T47D (cell line): ENCODE measurements around the gene GPR21.

ENCODE experiments used
- DNase-seq, 2 experiments: peaks; one replicate each; pipeline versions ENCODE4 v3.0.0 to v3.0.0-alpha.2; 2011 to 2012; ENCODE audit warnings: low read depth in 1 of 2, low spot score in 1 of 2
- JUND ChIP-seq: IDR thresholded peaks from 2 replicates; pipeline ENCODE4 v1.6.1; 2012; ENCODE audit warnings: low read depth
- in situ Hi-C: cut with HindIII; loops from 2 replicates; pipeline ENCODE4 v1.10.0; 2016; ENCODE audit warnings: low sequenced_read_pairs, low pct_unique_long_range_greater_than_20kb

The GPR21 gene

DNA sequence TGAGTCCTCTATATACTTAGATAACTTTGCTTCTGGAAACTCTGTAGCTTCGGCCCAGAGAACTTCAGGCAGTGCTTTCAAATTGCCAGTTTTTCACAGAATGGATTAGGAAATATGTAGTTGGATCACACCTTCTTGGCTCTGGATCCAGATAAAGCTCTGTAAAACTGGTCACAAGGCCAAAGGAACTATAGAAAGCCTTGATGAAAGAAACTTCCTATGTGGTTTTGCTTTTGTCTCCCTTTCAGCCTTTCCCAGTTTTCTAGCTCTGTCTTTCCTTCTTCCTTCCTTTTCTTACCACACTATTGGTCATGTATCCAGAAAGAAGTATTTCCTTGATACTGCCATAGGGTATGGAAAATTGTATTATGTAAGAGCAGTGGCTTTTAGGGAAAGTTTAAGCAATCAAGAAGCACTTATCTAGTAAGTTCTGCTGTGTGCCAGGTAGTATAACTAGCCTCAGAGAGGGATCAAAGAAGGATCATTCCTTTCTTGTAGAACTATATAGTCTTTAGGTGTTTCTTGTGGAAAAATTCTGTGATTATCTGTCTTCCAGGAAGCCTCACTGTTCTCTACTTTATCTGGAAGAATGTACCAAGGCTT is 6.3 kb downstream of the GPR21 start:
- no peak for DNase-seq
- in situ Hi-C loops: no loop called here
- no peak for TF ChIP-seq JUND

DNA sequence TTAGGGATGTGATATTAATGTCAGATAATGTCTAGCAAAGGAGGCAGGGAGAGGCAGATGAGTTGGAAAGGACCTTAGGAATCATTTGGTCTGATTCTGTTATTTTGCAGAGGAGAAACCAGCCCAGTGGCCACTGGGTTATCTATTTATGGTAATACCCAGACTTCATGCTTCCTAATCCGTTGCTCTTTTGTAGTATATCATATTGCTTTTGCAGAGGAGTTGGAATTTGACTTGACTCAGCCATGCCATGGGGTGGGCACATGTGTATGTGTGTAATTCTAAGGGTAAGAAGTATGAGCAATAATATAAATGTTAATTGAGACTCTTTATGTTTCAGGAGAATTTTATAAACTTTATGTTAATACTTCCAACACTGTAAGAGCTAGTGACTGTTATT is 7.3 kb downstream of the GPR21 start:
- in situ Hi-C loops: no loop called here
- TF ChIP-seq JUND: no peak
- no peak for DNase-seq

DNA sequence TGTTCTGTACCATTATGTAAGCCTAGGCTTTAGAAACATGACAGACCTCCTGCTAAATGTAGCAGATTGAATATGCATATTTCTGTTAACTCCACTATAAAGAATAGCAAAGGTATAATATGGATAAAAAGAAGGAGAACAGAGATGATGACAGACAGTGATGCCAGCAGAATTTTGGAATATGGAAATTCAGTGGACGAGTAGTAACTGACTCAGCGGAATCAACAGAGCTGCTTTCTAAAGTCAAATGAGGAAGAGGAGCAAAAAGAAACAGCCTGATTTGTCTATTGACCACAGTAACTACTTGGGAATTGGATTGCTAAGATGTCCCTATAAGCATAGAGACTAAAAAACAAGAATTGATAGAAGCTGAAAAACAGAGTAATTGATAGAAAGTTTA is 8.0 kb downstream of the GPR21 start:
- DNase-seq: no peak
- TF ChIP-seq JUND: no peak
- in situ Hi-C loops: no loop called here

DNA sequence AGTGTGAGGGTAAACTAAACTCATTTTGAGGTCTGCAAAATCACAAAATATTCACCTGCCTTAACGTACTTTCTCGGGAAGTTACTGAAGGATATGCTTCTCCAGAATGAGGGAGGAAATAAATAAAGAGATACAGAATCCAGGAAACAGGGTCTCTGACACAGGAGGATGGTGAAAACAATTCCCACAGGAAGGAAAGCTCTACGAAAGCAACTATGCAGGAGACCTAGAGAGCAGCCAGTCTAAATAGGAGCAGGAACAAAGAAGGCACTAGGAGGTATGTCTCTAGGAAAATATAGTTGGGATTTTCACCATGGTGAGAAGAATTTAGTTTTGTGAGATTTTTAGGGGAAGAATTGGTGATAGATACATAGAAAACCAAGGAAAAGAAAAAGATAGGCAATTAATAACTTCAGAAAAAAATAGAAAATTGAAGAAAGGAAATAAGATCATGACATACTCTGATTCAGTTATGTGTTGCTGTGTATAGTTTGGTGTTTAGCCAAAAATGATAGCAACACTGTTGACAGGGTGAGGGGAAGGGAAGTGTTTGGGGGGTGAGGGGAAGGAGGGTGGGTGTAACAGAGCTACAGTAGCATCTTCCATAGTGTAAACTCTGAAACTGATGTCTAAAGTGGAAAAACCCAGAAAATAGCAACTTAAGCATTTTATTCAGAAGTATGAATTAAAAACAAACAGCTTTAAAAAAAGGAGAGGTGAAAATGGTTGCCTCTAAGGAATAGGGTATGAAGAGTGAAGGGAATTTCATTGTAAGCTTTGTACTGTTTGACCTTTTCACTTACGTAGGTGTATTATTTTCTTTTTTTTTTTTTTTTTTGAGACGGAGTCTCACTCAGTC is 9.8 kb downstream of the GPR21 start:
- in situ Hi-C loops: no loop called here
- no peak for TF ChIP-seq JUND
- DNase-seq: no peak

DNA sequence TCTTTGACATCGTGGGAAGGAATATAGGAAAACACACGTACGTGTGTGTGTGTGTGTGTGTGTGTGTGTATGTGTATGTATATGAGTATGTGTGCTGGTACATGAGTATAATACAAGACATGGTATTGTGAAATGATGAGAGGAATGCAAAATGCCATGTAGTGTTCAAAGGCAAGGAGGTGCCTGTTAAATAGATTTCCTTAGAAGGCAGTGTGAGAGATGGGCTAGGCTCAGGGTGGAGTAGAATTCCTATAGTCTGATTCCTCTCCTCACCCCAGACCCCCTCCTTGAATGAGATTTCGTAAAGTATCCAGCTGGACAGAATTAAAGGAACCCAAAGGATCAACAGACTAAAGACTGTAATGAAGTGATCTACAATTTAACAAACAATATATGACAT is 11.1 kb downstream of the GPR21 start:
- DNase-seq: no peak
- TF ChIP-seq JUND: no peak
- in situ Hi-C loops: no loop called here

DNA sequence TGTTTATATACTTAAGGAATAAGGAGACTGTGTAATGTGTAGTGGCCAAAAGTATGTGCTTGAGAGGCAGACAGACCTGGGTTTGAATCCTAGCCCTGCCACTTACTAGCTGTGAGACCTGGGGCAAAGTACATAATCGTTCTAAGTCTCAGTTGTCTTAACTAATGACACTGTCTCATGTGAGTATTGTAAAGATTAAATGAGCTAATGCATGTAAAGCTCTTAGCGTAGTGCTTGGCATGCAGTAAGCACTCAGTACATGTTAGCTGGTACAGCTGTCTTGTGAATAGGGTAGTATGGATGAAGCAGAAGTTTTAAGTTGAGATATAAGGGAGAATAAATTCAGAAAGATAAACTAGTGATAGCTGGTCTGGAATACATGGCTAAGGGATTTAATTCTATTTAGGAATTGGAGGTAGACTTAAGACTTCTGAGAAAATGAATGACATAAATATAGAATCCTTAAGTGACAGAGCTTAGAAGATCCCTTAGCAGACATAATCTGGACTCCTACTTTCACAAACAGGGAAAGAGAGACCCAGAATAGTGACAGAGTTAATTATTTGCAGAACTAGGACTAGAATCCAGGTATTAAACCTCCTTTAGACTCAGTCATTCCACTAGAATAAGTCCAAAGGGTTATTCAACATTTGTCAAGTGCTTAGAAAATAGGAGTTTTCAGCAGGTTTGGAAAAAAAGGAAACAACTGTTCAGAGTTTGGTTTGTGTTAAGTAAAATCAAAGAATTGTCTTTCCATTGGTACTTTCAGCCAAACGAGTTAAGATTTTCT is 13.1 kb downstream of the GPR21 start:
- in situ Hi-C loops: no loop called here
- DNase-seq: no peak
- TF ChIP-seq JUND: no peak

DNA sequence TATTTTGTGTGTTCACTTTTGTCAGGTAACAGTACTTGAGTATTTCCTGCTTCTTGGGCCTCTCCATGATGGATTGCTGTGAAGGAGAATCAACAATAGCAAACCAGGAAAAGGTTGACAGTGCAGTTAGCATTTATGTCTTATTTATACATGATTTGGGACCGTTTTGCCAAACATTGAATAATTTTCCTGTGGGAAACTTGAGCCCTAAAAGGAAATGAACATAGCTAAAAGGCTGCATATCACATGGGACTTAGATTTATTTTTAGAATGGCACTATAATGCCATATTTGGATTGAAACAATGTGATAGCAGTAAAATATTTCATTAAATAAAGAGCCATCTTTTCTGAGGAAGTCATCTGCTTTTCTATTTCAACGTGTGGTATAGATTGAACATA is 15.3 kb downstream of the GPR21 start:
- in situ Hi-C loops: no loop called here
- DNase-seq: no peak
- no peak for TF ChIP-seq JUND

DNA sequence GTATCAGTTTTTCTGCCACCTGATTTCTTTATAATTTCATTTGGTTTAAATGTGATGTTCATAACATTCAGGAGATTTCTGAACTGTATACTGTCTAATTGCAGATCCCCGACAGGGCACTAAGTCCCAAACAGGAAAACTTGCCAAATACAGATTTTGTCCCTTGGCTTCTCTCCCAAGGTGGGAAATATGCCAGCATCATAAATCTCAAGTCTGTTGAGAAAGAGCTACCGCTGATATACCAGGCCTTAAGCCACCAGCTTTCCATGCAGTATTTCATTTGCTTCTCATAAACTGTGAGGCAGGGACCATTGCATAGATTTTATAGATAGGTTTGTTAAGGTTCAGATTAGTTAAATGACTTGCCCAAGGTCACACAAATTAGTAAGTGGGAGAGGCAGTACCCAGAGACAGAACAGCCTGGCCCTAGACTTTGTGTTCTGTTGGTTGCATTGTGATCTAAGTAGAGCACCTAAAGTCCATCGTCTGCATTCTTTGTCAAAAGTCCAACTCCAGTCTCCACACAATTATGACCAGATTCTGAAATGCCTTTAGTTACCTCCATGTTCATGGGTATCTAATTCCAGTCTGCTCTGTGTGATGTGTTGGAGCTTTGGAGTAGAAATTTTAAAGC is 16.2 kb downstream of the GPR21 start:
- TF ChIP-seq JUND: no peak
- peak in 1 of 2 experiments; percentile 40 for DNase-seq
- in situ Hi-C loops: no loop called here

DNA sequence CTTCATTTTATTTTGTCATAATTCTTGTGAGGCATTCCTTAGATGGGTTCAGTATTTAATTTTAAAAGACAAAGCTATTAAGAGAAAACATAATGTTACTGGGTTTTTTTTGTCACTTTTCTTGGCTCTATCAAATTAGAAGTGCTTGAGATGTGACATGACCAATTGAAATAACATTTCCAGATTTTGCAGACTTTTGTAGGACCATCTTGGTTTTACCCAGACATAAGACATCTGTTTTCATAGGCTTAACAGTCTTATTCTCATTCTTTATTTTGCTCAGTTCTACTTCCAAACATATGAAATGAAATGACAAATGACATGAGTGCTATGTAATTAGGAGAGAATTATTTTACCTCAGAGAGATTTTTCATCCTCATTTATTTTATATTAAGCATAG is 19.6 kb downstream of the GPR21 start:
- in situ Hi-C loops: no loop called here
- DNase-seq: no peak
- TF ChIP-seq JUND: no peak

DNA sequence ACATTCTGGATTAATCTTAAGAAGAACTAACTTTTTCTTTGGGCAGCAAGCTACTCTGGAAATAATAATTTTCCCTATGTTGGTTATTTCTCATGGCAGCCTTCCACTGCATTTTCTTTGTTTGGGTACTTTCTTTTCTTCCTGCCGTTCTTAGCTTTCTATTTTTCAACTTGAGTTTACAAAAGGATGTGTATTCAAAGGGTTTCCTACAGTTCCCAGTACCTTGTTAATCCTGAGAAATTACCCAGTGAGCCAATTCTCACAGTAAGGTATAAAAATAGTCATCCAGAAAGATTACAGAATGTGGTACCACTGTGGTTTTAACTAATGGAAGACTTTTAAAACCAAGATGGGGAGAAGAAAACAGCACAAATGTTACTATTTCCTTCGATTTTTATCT is 20.2 kb downstream of the GPR21 start:
- no peak for DNase-seq
- in situ Hi-C loops: no loop called here

DNA sequence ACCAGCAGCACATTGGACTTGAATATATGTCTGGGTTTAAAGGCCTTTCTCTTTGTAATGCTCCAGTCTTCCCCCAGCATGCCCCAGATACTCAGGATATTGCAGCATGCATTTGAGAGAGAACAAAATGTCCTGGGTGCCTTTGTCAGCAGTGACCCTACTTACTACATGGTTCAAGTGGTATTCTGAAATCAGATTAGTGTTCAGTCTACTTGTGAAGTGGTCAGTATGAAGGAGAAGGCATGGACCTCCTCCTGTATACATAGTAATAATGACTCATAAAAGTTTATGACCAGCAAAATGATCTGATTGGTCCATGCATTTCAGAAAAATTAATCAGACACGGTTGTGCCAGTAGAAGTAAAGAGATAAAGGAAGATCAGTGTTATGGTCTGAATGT is 25.4 kb downstream of the GPR21 start:
- no peak for TF ChIP-seq JUND
- in situ Hi-C loops: no loop called here
- DNase-seq: no peak

More for the DNA sequence above, 20.2 kb downstream of the GPR21 start:
- no peak for TF ChIP-seq JUND

DNA sequence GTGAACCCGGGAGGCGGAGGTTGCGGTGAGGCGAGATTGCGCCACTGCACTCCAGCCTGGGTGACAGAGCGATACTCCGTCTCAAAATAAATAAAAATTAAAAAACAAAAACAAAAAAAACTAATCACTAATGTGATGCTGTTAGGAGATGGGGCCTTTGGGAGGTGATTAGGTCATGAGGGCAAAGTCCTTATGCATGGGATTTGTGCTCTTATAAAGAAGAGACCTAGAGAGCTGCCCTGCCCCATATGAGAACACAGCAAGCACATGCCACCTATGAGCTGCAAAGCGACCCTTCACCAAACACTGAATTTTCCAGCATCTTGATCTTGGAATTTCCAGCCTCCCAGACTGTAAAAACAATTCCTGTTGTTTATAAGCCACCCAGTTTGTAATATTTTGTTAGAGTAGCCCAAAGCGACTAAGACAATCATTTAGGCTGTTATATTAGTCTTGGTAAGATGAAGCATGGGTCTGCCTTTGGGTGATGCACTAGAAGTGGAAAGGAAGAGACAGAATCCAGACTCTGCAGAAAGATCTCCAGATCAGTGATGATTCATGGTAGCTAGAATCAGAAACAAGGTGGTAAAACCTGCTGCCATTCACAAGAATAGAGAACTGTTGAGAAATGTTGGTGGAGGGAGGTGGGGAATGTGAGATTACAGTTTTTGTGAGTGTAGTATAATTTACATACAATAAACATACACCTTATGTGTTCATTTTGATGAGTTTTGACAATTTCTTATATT is 26.2 kb downstream of the GPR21 start:
- in situ Hi-C loops: no loop called here
- no peak for TF ChIP-seq JUND
- no peak for DNase-seq
